ENCODE results near the gene CASP8AP2. TPM values are rescaled to one million over a fixed set of nuclear protein-coding genes. Genes with fewer than 3 reads are reported as not detected.
A peak's percentile ranks its signal among the peaks of the same experiment; 100 is the strongest.
"Not testable (repeated sequence)": the region's sequence is repeated elsewhere in the genome, so short reads cannot be mapped to it uniquely, and the experiment has no call there.

The CASP8AP2 gene
- total RNA-seq, 1 donor from 2014 or later, result 26.9 TPM

- DNase-seq, result no peak
These were observed 59.2 kb downstream of the CASP8AP2 start for GRCh38 chr6:89888871-89889270.

DNA sequence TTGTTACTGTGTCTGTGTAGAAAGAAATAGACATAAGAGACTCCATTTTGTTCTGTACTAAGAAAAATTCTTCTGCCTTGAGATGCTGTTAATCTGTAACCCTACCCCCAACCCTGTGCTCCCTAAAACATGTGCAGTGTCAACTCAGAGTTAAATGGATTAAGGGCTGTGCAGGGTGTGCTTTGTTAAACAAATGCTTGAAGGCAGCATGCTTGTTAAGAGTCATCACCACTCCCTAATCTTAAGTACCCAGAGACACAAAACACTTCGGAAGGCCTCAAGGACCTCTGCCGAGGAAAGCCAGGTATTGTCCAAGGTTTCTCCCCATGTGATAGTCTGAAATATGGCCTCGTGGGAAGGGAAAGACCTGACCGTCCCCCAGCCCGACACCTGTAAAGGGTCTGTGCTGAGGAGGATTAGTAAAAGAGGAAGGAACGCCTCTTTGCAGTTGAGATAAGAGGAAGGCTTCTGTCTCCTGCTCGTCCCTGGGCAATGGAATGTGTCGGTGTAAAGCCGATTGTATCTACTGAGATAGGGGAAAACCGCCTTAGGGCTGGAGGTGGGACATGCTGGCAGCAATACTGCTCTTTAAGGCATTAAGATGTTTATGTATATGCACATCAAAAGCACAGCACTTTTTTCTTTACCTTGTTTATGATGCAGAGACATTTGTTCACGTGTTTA lies 61.3 kb downstream of the CASP8AP2 start:
- DNase-seq, result not testable (repeated sequence)

DNA sequence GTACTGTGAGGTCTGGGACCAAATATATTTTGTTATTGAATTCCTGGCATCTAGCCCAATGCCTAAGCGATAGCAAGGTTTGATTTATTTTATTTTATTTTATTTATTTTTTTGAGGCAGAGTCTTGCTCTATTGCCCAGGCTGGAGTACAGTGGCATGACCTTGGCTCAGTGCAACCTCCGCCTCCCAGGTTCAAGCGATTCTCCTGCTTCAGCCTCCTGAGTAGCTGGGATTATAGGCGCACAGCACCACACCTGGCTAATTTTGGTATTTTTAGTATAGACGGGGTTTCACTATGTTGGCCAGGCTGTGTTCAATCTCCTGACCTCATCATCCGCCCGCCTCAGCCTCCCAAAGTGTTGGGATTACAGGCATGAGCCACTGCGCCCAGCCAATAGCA lies 62.9 kb downstream of the CASP8AP2 start:
- not testable (repeated sequence) for DNase-seq

GRCh38 chr6:89894169-89894568 lies 64.5 kb downstream of the CASP8AP2 start, which contains the start of gene GJA10:
Gene GJA10 (plus strand): TSS chr6:89894469. CDS start chr6:89894469, 0 bp downstream.
- DNase-seq, result no peak

- peak; percentile 78 for DNase-seq
These were observed 65.7 kb downstream of the CASP8AP2 start for GRCh38 chr6:89895276-89895874.

DNA sequence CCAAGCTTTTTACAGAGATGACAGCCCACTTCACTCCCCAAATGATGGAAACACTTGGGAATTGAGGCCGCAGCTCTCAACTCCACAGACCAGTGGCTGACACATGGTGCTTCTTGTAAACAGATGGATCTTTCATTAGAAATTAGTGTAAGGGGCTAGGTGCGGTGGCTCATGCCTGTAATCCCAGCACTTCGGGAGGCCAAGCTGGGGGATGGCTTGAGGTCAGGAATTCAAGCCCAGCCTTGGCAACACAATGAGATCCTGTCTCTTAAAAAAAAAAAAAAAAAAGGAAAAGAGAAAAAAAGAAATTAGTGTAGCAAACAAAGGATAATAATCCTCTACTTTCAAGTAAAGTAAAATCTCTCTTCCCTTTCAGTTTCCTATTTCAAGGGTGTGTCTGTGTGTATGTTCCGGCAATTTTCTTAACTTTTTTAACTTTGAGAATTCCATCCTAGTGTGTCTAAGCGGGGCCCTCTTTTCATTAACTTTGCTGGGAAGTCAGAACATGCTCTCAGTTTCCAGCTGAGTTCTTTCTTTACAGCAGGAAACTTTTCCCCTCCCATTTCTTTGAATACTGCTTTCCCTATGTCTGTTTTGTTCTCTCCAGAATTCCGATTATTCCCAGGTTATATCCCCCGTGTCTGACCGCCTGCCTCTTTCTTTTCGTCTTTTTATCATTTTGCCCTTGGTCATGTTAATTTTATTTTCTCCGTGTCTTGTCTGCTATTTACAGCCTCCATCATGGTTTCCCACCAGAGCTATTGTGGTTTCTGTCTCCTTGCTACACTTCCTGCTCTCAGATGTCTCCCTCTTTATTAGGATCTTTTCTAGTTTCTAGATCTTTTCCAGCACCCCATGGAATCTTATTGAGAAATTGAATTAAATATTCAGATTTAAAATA lies 80.6 kb downstream of the CASP8AP2 start:
- DNase-seq, result not testable (repeated sequence)

DNA sequence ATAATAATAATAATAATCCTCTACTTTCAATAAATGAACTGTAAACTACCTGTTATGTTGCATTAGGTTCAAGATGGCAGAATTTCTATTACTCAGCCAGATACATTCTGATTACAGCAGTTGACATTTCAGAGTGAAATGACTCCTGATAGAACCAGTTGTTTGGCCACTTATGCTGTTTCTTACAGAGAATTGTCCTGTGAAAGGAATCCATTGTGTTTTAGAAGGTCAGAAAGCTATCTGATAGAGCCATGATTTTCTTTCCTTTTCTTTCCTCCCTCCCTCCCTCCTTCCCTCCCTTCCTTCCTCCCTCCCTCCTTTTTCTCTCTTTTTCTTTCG lies 81.2 kb downstream of the CASP8AP2 start:
- no peak for DNase-seq

DNA sequence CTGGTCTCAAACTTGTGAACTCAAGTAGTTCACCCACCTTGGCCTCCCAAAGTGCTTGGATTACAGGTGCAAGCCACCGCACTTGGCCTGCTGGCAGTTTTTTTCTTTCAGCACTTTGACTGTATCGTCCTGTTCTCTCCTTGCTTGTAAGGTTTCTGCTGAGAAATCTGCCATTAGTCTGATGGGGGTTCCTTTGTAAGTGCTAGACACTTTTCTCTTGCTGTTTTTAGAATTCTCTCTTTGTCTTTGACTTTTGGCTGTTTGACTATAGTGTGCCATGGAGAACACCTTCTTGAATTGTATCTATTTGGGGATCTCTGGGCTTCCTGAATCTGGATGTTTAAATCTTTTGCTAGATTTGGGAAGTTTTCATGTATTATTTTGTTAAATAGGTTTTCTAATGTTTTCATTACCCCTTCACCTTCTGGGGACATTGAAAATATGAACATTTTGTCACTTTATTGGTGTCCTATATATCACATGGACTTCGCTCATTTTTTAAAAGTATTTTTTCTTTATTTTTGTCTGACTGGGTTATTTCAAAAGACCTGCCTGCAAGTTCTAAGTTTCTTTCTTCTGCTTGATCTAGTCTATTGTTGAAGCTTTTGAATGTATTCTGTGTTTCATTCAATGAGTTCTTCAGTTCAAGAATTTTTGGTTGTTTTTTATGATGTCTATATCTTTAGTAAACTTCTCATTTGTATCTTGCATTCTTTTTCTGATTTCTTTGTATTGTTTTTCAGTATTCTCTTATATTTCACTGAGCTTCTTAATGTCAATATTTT lies 86.6 kb downstream of the CASP8AP2 start:
- DNase-seq, result no peak

- no peak for DNase-seq
These were observed 87.5 kb downstream of the CASP8AP2 start for GRCh38 chr6:89917216-89917615.

DNA sequence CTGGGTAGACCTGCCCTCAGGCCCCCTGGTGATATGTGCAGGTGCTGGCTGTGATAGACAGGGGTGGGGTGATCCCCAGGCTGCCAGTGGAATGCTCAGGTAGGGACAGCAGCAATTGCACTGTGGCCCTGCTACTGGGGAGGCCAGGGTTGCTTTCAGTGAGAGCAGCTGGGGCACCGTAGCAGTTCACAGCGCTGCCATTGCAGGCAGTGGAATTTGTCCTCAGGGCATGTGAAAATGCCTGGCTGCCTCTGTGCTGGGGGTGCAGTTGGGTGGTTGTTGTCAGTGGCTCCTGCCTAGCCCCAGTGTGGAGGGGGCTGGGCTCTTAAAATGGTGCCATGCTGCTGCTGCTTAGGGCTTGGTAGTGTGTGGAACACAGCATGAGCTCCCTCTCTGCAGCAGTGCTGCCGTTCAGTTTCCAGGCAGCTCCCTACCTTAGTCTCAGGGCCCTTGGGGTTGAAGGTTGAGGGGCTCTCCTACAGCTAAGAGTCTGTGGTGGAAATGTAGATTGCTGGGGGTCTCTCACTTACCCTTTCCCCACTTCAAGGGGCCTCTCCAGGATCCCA lies 88.2 kb downstream of the CASP8AP2 start:
- no peak for DNase-seq

Small RNA genes lying within 50 kb of the gene (small RNA-seq; reads per million reads assigned to genes)
- gene DNAJC19P6 (ENCODE audit: low replicate concordance), result not detected
- not detected for gene RF00019 (ENCODE audit: low replicate concordance)

Other genes starting within 250 kb of the CASP8AP2 start
- 26.4 TPM for gene LYRM2, start 191.1 kb upstream of the CASP8AP2 start, total RNA-seq
- 36.0 TPM for gene MDN1, start 10.1 kb upstream of the CASP8AP2 start, total RNA-seq
- gene GJA10, start 64.6 kb downstream of the CASP8AP2 start, total RNA-seq, result not detected